Measurements from ENCODE around the gene CARD8.

The CARD8 gene

GRCh38 chr19:48192750-48193149, 63.0 kb downstream of the CARD8 start:
- DNase-seq (ENCODE audit: extremely low read depth, low read depth): no peak
- TF ChIP-seq CTCF (IDR thresholded peaks at IDR 0.05; ENCODE audit: low read depth, low read length): no peak

DNA sequence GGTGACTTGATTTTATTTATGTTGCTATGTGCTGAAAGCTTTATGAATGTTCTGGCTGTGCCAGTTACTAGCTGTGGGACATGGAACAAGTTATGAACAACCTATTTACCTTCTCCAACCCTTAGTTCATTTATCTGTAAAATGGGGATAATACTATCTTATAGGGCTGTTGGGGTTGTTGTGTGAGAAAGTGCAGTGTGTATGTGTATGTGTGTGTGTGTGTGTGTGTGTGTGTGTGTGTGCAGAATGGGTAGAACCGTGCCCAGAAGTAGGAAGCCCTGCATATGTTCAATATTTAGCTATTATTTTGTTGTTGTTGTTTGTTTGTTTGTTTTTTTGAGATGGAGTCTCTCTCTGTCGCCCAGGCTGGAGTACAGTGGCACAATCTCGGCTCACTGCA, 64.8 kb downstream of the CARD8 start:
- no peak for TF ChIP-seq CTCF (IDR thresholded peaks at IDR 0.05; ENCODE audit: low read depth, low read length)
- no peak for DNase-seq (ENCODE audit: extremely low read depth, low read depth)

DNA sequence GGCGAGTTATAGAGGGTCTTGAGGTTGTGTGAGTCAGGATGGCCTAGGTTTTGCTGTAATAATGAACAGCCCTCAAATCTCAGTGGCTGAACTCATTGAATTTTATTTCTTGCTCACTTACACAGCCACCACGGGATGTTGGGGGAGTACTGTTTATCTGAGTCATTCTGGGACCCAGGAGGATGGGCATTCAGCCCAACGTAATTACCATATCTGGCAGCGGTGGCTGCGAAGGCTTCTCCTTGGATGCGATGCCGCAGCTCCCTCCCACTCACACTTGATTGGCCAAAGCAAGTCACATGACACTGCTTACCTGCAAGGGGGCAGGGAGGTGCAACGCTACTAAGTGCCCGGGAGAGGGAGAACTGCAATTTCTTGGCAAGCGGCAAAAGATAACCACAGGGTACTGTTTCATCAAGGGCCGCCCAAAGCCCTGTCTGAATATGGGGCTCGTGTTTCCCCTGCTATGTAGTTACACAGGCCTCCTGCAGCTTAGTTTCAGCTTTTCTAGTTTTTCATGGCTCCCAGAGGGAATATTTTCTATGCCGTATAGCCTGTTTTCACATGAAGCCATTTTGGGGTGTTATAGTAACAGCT, 65.3 kb downstream of the CARD8 start:
- no peak for TF ChIP-seq CTCF (IDR thresholded peaks at IDR 0.05; ENCODE audit: low read depth, low read length)
- DNase-seq (ENCODE audit: extremely low read depth, low read depth): no peak

DNA sequence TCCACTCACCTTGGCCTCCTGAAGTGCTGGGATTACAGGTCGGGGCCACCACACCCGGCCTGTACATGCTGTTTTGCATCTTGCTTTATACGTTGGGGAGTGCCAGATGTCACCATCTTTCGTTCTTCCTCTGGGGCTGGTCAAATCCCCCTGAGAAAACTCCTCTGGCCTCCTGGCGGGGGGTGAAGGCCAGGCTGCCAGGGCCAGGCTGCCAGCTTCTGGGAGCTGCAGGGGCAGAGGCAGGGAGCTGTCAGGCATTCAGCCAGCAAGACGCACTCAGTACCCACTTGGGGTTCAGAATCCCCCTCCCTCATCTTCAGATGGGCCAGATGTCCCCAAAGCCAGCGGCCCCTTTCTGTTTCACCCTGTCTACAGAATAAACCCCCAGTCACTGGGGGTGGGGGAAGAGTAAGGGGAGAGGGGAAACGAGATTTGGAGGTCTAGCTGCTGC, 69.1 kb downstream of the CARD8 start:
- no peak for TF ChIP-seq CTCF (IDR thresholded peaks at IDR 0.05; ENCODE audit: low read depth, low read length)
- DNase-seq (ENCODE audit: extremely low read depth, low read depth): no peak

- TF ChIP-seq CTCF (IDR thresholded peaks at IDR 0.05; ENCODE audit: low read depth, low read length): no peak
- DNase-seq (ENCODE audit: extremely low read depth, low read depth): no peak
Measured at GRCh38 chr19:48186015-48186414, 69.7 kb downstream of the CARD8 start.

- TF ChIP-seq CTCF (IDR thresholded peaks at IDR 0.05; ENCODE audit: low read depth, low read length): no peak
- DNase-seq (ENCODE audit: extremely low read depth, low read depth): no peak
Measured at GRCh38 chr19:48183356-48183755, 72.4 kb downstream of the CARD8 start.

DNA sequence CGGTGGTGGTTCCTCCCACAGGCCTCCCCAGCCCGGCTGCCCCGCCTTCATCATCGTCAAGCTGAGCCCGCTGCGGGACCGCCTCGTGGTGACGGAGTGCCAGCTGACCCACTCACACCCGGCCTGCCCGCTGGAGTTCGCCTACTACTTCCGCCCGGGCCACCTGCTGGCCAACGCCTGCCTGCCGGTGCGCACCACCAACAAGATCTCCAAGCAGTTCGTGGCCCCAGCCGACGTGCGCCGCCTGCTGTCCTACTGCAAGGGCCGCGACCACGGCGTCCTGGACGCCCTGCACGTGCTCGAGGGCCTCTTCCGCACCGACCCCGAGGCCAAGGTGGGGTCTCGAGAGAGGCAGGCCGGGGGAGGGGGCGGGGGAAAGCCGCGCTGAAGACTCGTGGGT, 73.3 kb downstream of the CARD8 start:
- no peak for DNase-seq (ENCODE audit: extremely low read depth, low read depth)
- no peak for TF ChIP-seq CTCF (IDR thresholded peaks at IDR 0.05; ENCODE audit: low read depth, low read length)

Data from AG09319 (cell line).